GM23338 (cell line): ENCODE data around the gene PHLDA3. TPM values are rescaled to one million over a fixed set of nuclear protein-coding genes. Genes with fewer than 3 reads are reported as not detected.

Experiments
- ATAC-seq: fragments of 200-7000 bp; cut with Tn5 transposase; 3 replicates; pipeline ENCODE4 v1.9.1; 2020
- DNase-seq: peaks from one replicate; pipeline ENCODE4 v3.0.0-alpha.2; 2015; ENCODE audit warnings: low spot score
- H2AFZ ChIP-seq: fragments of 200-600 bp; sonication (generic); 2 replicates; pipeline ENCODE4 v1.8.0; 2016; ENCODE audit warnings: antibody characterized with exemption, mild to moderate bottlenecking, moderate library complexity
- H3F3A ChIP-seq: fragments of 200-600 bp; sonication (generic); replicated peaks from 2 replicates; pipeline ENCODE4 v1.8.0; 2017; ENCODE audit warnings: antibody characterized with exemption, mixed run types, low read depth
- H3K27ac ChIP-seq: fragments of 200-600 bp; sonication (generic); 2 replicates; pipeline ENCODE4 v1.6.1; 2016; ENCODE audit warnings: low read depth
- H3K27me3 ChIP-seq: fragments of 200-600 bp; sonication (generic); 2 replicates; pipeline ENCODE4 v1.8.0; 2016; ENCODE audit warnings: mild to moderate bottlenecking, mixed run types, moderate library complexity; ENCODE audit not compliant: insufficient read depth
- H3K36me3 ChIP-seq: fragments of 200-600 bp; sonication (generic); 2 replicates; pipeline ENCODE4 v1.8.0; 2016; ENCODE audit warnings: mild to moderate bottlenecking; ENCODE audit not compliant: insufficient read depth
- H3K4me1 ChIP-seq: fragments of 200-600 bp; sonication (generic); 2 replicates; pipeline ENCODE4 v1.8.0; 2016; ENCODE audit warnings: mild to moderate bottlenecking, moderate library complexity; ENCODE audit not compliant: insufficient read depth
- H3K4me2 ChIP-seq: fragments of 200-600 bp; sonication (generic); 2 replicates; pipeline ENCODE4 v1.7.1; 2017; ENCODE audit warnings: mixed run types
- H3K4me3 ChIP-seq: fragments of 200-600 bp; sonication (generic); 2 replicates; pipeline ENCODE4 v1.6.1; 2016; ENCODE audit warnings: mixed run types
- H3K79me2 ChIP-seq: fragments of 200-600 bp; sonication (generic); replicated peaks from 2 replicates; pipeline ENCODE4 v1.8.0; 2017; ENCODE audit warnings: mild to moderate bottlenecking; ENCODE audit not compliant: insufficient read depth
- H3K9me2 ChIP-seq: fragments of 200-600 bp; sonication (generic); 2 replicates; pipeline ENCODE4 v1.8.0; 2017; ENCODE audit not compliant: insufficient read depth
- H4K20me1 ChIP-seq: fragments of 200-600 bp; sonication (generic); replicated peaks from 2 replicates; pipeline ENCODE4 v1.8.0; 2017; ENCODE audit warnings: mild to moderate bottlenecking; ENCODE audit not compliant: insufficient read depth
- H3K27ac Mint-ChIP-seq: 2 replicates; pipeline ENCODE4 v1.8.0; 2020; ENCODE audit warnings: inconsistent platforms, mild to moderate bottlenecking, moderate library complexity, mixed read lengths
- H3K27me3 Mint-ChIP-seq: 3 replicates; pipeline ENCODE4 v1.8.0; 2022; ENCODE audit warnings: low read depth, mild to moderate bottlenecking, moderate library complexity, mixed read lengths, inconsistent platforms; ENCODE audit not compliant: insufficient read depth, poor library complexity
- H3K36me3 Mint-ChIP-seq: 3 replicates; pipeline ENCODE4 v1.8.0; 2021; ENCODE audit warnings: low read depth, mild to moderate bottlenecking, inconsistent platforms, moderate library complexity, mixed read lengths
- H3K4me1 Mint-ChIP-seq: 3 replicates; pipeline ENCODE4 v1.8.0; 2020; ENCODE audit warnings: mild to moderate bottlenecking, inconsistent platforms, mixed read lengths
- H3K4me3 Mint-ChIP-seq: 3 replicates; pipeline ENCODE4 v1.8.0; 2021; ENCODE audit warnings: moderate library complexity, mild to moderate bottlenecking, inconsistent platforms, mixed read lengths
- H3K9me3 Mint-ChIP-seq: 3 replicates; pipeline ENCODE4 v1.8.0; 2020; ENCODE audit warnings: moderate library complexity, mild to moderate bottlenecking, inconsistent platforms, mixed read lengths
- CREB1 ChIP-seq: fragments of 250-450 bp; sonication (Bioruptor Pico); IDR thresholded peaks from 2 replicates; pipeline ENCODE4 v1.5.0; 2020; ENCODE audit warnings: low read depth, mild to moderate bottlenecking, moderate library complexity
- CTCF ChIP-seq, 2 experiments: fragments of 200-600 bp in 1 of 2; sonication (generic) in 1 of 2; conservative IDR thresholded peaks; 2 replicates each; pipeline versions ENCODE4 v1.5.1 to v1.6.1; 2016 to 2017; ENCODE audit warnings: antibody characterized with exemption in 2 of 2, low read depth in 2 of 2, mild to moderate bottlenecking in 2 of 2, moderate library complexity in 1 of 2
- ETS1 ChIP-seq: IDR thresholded peaks from 2 replicates; pipeline ENCODE4 v1.6.1; 2016; ENCODE audit warnings: antibody characterized with exemption
- EZH2 ChIP-seq: fragments of 200-600 bp; sonication (generic); IDR thresholded peaks from one replicate; pipeline ENCODE4 v1.8.0; 2017; ENCODE audit warnings: antibody characterized with exemption, mild to moderate bottlenecking, low read depth; ENCODE audit not compliant: unreplicated experiment
- EZH2phosphoT487 ChIP-seq: fragments of 200-600 bp; sonication (generic); IDR thresholded peaks from one replicate; pipeline ENCODE4 v1.8.1; 2018; ENCODE audit warnings: antibody characterized with exemption; ENCODE audit not compliant: unreplicated experiment
- JUNB ChIP-seq: IDR thresholded peaks from one replicate; pipeline ENCODE4 v1.6.1; 2016; ENCODE audit warnings: antibody characterized with exemption; ENCODE audit not compliant: unreplicated experiment
- NANOG ChIP-seq: IDR thresholded peaks from 2 replicates; pipeline ENCODE4 v1.6.1; 2016; ENCODE audit warnings: antibody characterized with exemption, borderline replicate concordance
- POLR2AphosphoS5 ChIP-seq: IDR thresholded peaks from 2 replicates; pipeline ENCODE4 v1.6.1; 2016; ENCODE audit warnings: antibody characterized with exemption, low read depth
- REST ChIP-seq: IDR thresholded peaks from one replicate; pipeline ENCODE4 v1.6.1; 2018; ENCODE audit warnings: antibody characterized with exemption; ENCODE audit not compliant: unreplicated experiment
- STAT1 ChIP-seq: IDR thresholded peaks from one replicate; pipeline ENCODE4 v1.6.1; 2016; ENCODE audit warnings: antibody characterized with exemption; ENCODE audit not compliant: unreplicated experiment
- ZNF114 ChIP-seq: fragments of 250-450 bp; sonication (Bioruptor Pico); IDR thresholded peaks from 2 replicates; pipeline ENCODE4 v1.5.0; 2020; ENCODE audit warnings: mild to moderate bottlenecking, moderate library complexity
- ZNF331 ChIP-seq: fragments of 250-450 bp; sonication (Bioruptor Pico); IDR thresholded peaks from 2 replicates; pipeline ENCODE4 v1.5.0; 2020; ENCODE audit warnings: low read depth, mild to moderate bottlenecking, moderate library complexity
- ZNF462 ChIP-seq: fragments of 250-450 bp; sonication (Bioruptor Pico); IDR thresholded peaks from 2 replicates; pipeline ENCODE4 v1.5.0; 2020; ENCODE audit warnings: mild to moderate bottlenecking, moderate library complexity
- polyA plus RNA-seq: library from polyadenylated mRNA; unstranded; fragments of >200 nt; fragmentation: Nextera tagmentation; extraction: Ambion mirVana; gene quantifications from 2 replicates; pipeline ENCODE4 v1.2.1, GENCODE V29; 2016
- total RNA-seq: library from RNA; depleted of rRNA; stranded (reverse); fragments of >200 nt; shearing (Covaris generic); gene quantifications from 2 replicates; pipeline ENCODE4 v1.2.3, GENCODE V29; 2014

PHLDA3 gene
- total and polyA plus RNA-seq, 2 experiments from 2014 or later, result 37.5 to 87.4 TPM

GRCh38 chr1:201511941-201512539 is 43.1 kb upstream of the PHLDA3 start:
- H3K27me3 Mint-ChIP-seq, result peaks cover 21% of the 10 kb centered on the region
- peak; percentile 88 for ATAC-seq
- H2AFZ ChIP-seq, result peak overlapping the region; percentile 2; the same call in 1 of the 2 replicates

More at GRCh38 chr1:201511941-201512539, 43.1 kb upstream of the PHLDA3 start:
- no peaks in the 10 kb centered on the region for H3K9me3 Mint-ChIP-seq
- H3K4me1 ChIP-seq, result peaks cover 6% of the 10 kb centered on the region
- no peaks in the 10 kb centered on the region for H3F3A ChIP-seq
- H3K27ac ChIP-seq, result no peak overlapping the region
- peaks cover 22% of the 10 kb centered on the region for H3K27me3 ChIP-seq
- peak overlapping the region; percentile 18; the same call in 2 of the 3 replicates for H3K4me3 Mint-ChIP-seq
- H4K20me1 ChIP-seq, result no peaks in the 10 kb centered on the region
- no peak overlapping the region for H3K4me3 ChIP-seq
- DNase-seq, result peak; percentile 70
- H3K4me1 Mint-ChIP-seq, result peaks cover 21% of the 10 kb centered on the region
- H3K4me2 ChIP-seq, result no peak overlapping the region
- 0 out of 2 replicates have a peak overlapping the region, but pooled peaks have one; percentile 16 for H3K27ac Mint-ChIP-seq
- TF ChIP-seq REST, result no peak
- TF ChIP-seq ZNF114, result no peak
- no peak for TF ChIP-seq NANOG
- no peak for TF ChIP-seq EZH2phosphoT487
- no peak for TF ChIP-seq CTCF (conservative IDR thresholded peaks at IDR 0.05; ENCODE audit: low read depth in 2 of 2)
- no peak for TF ChIP-seq CREB1 (CRISPR knock-in tag)
- no peak for TF ChIP-seq ETS1
- TF ChIP-seq JUNB, result no peak
- no peak for TF ChIP-seq ZNF462 (CRISPR knock-in tag)
- no peak for TF ChIP-seq STAT1
- TF ChIP-seq ZNF331 (CRISPR knock-in tag), result no peak
- TF ChIP-seq EZH2, result no peak
- TF ChIP-seq POLR2AphosphoS5, result no peak
- H3K36me3 ChIP-seq, result no peaks in the 10 kb centered on the region
- H3K9me2 ChIP-seq, result peaks cover 12% of the 10 kb centered on the region
- no peaks in the 10 kb centered on the region for H3K36me3 Mint-ChIP-seq
- no peaks in the 10 kb centered on the region for H3K79me2 ChIP-seq
